ENCODE data around the gene ACBD6. TPM values are rescaled to one million over a fixed set of nuclear protein-coding genes. Genes with fewer than 3 reads are reported as not detected.

Gene ACBD6
- total RNA-seq, 1 donor from 2014 or later: 72.2 TPM

DNA sequence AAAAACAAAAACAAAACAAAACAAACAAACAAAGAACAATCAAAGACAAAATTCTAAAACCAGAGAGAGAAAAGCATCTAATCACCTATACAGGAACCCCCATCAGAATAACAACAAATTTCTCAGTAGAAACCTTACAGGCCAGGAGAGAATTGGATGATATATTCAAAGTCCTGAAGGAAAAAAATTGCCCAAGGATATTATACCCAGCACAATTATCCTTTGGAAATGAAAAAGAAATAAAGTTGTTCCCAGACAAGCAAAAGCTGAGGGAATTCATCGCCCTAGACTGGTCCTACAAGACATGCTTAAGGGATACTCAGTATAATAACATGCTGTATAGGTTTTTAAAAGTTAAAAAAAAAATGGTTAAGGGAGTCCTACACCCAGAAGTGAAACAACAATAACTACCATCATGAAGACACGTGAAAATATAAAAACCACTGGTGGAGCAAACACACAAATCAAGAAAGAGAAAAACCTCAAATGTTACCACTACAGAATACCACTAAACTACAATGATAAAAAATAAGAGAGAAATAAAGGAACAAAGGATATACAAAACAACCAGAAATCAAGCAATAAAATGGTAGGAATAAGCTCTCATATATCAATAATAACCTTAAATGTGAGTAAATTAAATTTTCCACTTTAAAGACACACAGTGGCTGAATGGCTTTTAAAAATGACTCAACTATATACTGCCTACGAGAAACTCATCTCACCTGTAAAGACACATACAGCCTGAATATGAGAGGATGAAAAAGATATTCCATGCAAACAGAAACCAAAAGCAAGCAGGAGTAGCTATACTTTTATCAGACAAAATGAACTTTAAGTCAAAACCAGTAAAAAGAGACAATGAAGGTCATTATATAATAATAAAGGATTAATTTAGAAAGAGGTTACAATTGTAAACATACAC lies 121.9 kb downstream of the ACBD6 start:
- DNase-seq (ENCODE audit: extremely low read depth, low read depth, low spot score): no peak

GRCh38 chr1:180376800-180377199 lies 125.6 kb downstream of the ACBD6 start:
- DNase-seq (ENCODE audit: extremely low read depth, low read depth, low spot score): no peak

- DNase-seq (ENCODE audit: extremely low read depth, low read depth, low spot score): no peak
Measured at GRCh38 chr1:180376253-180376652, 126.1 kb downstream of the ACBD6 start.

DNA sequence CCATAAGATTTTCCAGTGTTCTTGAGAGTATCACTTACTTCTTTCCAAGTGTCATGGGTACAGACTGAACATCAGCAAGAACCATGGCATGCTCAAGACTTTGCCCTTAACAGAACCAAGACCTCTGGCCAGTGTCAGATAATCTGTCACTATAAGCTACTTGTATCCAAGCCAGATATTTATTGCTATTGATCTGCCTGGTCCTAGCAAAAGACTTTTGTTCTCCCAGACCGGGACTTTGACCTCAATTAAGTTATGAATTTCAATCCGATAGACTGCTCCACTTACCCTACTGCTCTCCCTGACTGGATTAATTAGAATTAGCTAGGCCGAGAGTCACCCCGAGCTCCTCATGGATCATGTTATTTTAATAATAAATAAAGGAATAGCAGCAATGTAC lies 129.6 kb downstream of the ACBD6 start:
- DNase-seq (ENCODE audit: extremely low read depth, low read depth, low spot score): no peak

DNA sequence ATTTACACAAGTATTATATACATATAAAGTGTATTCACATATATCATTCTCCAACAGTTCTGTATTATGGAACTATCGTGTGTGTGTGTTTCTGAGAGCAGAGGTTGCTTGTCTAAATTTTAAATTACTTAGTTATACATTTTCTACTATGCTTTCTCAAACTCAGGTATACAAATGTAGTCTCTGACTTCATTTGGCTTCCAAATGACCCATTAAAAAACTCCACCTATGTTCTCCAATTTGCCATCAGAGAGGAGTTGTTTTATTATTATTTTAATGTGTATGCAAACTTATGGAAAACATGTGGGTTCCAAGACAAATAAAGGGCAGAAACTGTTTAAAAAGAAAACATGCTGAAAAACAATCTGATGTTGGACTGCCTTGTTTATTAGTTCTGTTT lies 131.8 kb downstream of the ACBD6 start:
- DNase-seq (ENCODE audit: extremely low read depth, low read depth, low spot score): no peak

DNA sequence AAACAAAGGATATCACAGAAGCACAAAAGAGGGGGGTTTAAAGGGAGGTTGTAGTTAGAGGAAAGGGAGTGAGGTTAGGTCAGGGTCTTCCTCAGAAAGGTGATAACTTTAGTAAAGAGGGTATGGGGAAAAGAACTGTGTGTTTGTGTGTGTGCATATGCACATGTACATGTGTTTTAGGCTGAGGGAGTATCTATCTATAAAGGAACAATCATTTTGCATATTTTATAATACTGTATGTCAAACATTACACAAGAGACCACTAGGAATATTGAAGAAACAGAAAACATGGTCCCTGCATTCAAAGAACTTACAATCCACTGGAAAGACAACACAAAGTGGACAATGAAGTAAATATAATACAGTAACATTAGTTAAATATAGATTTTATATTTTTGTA lies 132.2 kb downstream of the ACBD6 start:
- DNase-seq (ENCODE audit: extremely low read depth, low read depth, low spot score): no peak

GRCh38 chr1:180369061-180369460 lies 133.3 kb downstream of the ACBD6 start:
- DNase-seq (ENCODE audit: extremely low read depth, low read depth, low spot score): no peak

DNA sequence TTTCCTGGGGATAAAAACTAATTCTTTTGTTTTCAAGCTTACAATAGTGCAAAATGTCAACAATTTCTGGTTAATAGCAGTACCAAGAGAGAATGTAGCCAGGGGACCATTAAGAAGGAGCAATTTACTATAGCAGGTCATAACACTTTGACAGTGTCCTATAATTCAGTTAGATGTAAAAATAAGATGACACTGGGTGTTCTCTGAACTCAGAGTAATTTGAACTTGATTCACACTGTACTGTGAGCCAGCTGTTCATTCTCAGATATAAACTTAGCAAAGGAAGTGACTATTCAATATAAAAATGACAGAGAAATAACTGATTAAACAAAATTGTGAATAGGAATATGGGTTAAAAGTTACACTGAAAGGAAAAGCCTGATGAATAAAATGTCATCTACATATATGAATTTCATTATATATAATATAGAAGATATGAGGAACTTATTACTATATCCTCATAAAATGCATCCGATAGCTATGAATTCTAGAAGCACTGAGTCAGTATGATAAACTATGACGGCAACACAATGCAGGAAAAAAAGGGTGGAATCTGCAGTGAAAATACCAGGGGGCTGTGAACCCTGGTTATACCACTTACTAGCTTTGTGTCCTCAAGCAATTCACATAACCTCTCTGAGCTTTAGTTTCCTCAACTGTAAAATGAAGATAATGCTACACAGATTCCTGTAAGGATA lies 135.9 kb downstream of the ACBD6 start:
- no peak for DNase-seq (ENCODE audit: extremely low read depth, low read depth, low spot score)

DNA sequence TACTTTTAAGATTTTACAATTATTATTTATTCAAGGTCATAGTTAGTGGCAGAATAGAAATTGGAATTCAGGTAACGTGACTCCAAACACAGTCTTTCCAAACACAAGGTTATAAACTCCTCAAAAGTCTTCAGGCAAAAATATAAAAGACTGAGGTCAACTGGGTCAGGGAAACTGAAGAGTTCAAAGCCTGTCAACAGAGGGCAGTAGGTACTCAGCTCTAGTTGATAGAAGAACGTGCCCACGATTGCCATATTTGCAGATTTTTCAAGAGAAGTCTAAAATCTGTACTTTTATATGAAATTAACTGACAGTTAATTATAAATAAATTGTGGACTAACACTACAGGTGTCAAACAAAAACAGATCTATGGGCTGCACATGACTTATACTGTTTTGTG lies 137.3 kb downstream of the ACBD6 start:
- no peak for DNase-seq (ENCODE audit: extremely low read depth, low read depth, low spot score)

DNA sequence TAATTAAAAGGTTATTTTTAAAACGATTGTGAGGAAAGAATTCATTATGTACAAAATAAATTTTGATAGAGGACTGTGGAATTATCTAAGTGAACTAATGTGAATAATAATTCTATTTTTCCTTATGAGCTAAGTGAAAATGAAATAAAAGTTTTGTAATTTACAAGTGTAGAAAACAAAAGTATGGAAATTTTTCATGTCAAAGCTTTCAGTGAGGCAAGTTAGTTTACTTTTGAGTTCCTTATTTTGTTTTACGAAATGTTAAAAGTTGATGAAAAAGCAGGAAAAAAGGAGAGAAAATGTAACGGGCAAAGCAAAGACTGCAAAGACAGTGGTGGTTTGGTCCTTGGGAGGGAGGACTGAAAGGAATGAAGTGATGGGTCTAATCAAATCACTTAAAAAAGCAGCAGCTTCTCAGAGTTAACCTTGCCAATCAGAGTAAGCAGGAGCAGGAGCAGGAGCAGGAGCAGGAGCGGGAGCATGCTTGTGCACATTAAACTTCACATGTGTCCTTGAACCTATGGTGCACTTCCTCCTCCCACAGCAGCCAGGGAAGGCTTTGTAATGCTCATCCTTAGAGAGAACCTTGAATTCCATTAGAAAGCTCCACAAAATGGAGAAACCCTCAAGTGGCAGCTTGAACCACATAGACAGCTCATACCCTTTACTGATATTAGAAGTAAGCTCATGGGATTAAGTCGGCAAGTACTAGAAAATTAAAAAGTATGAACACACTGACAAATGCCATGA lies 139.0 kb downstream of the ACBD6 start:
- no peak for DNase-seq (ENCODE audit: extremely low read depth, low read depth, low spot score)

- no peak for DNase-seq (ENCODE audit: extremely low read depth, low read depth, low spot score)
Measured at GRCh38 chr1:180360333-180361075, 141.9 kb downstream of the ACBD6 start.

DNA sequence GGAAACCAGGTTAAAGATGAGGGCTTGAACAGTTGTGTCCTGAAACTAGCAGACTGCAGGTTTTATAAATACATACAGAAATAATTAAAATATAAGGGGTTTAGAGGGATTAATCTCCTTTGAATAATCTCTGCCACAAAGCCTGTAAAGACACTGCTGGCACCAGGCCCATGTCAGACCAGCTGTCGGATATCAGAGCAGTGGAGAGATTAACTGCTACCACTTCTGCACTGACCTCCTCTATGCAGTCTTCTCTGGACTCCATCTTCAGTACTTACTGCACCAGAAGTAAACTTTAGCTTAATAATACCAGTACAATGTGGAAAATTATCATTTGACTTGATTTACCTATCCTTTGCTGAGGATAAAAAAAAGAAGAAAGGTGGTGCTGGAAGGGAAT lies 143.7 kb downstream of the ACBD6 start:
- no peak for DNase-seq (ENCODE audit: extremely low read depth, low read depth, low spot score)

GRCh38 chr1:180353945-180354344 lies 148.4 kb downstream of the ACBD6 start:
- no peak for DNase-seq (ENCODE audit: extremely low read depth, low read depth, low spot score)

GRCh38 chr1:180352588-180352987 lies 149.8 kb downstream of the ACBD6 start:
- DNase-seq (ENCODE audit: extremely low read depth, low read depth, low spot score): no peak

GRCh38 chr1:180352021-180352420 lies 150.4 kb downstream of the ACBD6 start:
- no peak for DNase-seq (ENCODE audit: extremely low read depth, low read depth, low spot score)

DNA sequence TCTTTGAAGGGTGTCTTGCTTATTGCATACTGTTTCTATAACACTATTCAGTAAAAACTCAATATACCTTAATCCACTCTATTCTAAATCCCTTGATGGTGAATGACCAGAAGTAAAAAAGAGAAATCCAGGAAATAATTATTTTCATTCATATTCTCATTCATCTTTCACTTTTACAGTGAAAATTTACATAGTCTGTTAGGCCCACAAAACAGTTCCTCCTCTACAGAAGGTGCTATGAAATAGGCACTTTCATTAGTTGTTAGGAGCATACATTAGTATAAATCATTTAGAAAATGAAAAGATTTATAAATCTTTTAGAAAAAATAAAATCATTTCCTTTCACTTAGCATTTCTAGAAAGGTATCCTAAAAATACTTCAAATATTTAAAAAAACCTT lies 157.2 kb downstream of the ACBD6 start:
- no peak for DNase-seq (ENCODE audit: extremely low read depth, low read depth, low spot score)

DNA sequence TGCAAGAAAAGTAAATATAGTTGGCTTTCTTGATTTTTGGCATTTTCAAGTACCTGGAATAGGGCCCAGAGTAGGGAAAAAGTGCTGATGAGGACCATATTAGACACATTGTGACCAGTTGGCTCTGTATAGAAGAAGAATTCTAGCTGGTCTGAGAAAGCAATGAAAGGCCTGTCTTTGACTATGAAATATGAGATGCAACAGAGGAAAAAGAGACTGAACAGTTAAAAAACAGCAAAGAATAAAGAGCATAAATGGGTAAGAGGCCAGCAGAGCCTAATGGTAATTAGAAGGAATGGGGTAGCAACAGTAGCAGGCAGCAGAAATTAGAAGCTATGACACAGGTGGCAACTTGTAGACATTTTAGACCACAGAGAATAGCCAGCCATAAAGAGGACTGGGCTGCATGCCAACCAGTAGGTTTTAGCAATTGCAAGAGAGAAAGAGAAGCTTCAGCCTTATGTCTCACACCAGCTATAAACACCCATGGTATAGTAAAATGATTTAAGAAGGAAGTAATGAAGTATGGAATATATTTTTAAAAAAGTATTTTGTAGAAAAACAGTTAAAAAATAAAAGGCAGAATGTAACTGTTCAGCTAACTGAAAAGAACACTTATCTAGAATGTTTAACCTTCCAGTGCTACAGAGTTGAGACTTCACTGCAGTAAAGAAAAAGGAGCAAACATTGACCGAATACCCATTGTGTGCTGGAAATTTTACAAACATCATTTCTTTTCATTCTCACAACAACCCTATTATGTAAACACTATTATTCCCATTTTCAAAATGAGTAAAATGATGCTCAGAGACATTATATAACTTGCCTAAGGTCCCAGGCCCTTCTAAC lies 158.2 kb downstream of the ACBD6 start:
- DNase-seq (ENCODE audit: extremely low read depth, low read depth, low spot score): no peak

GRCh38 chr1:180327089-180327488 lies 175.3 kb downstream of the ACBD6 start:
- no peak for DNase-seq (ENCODE audit: extremely low read depth, low read depth, low spot score)

- no peak for DNase-seq (ENCODE audit: extremely low read depth, low read depth, low spot score)
Measured at GRCh38 chr1:180312926-180313325, 189.5 kb downstream of the ACBD6 start.
